Measurements from ENCODE around the gene ATP11A. TPM values are rescaled to one million over a fixed set of nuclear protein-coding genes. Genes with fewer than 3 reads are reported as not detected.

The ATP11A gene
- total RNA-seq, 4 donors from 2014 or later: 23.3 to 35.5 (median 31.1) TPM

- no peak for DNase-seq (ENCODE audit: low spot score in 2 of 2)
- TF ChIP-seq CTCF (IDR thresholded peaks at IDR 0.05) (no peak), POLR2A (IDR thresholded peaks at IDR 0.05) (no peak)
- WGBS, 2 donors: 96 to 98% methylated on average over 19 of the region's 19 CpGs
- intact Hi-C loops (cut with DNase I; ENCODE audit: low total_unique reads): no loop called here
- H3K4me3 ChIP-seq (ENCODE audit: low read depth, poor library complexity, severe bottlenecking): no peak overlapping the region
These were observed 72.8 kb downstream of the ATP11A start for GRCh38 chr13:112762690-112763080.

- H3K4me3 ChIP-seq (ENCODE audit: low read depth, poor library complexity, severe bottlenecking): no peak overlapping the region
- DNase-seq (ENCODE audit: low spot score in 2 of 2): no peak
- no peak for TF ChIP-seq CTCF (IDR thresholded peaks at IDR 0.05)
- TF ChIP-seq POLR2A (IDR thresholded peaks at IDR 0.05): no peak
- 92 to 97% methylated on average over 11 of the region's 11 CpGs for WGBS, 2 donors
- intact Hi-C loops (cut with DNase I; ENCODE audit: low total_unique reads): no loop called here
These were observed 74.2 kb downstream of the ATP11A start for GRCh38 chr13:112764028-112764427.

GRCh38 chr13:112764864-112765561 lies 75.2 kb downstream of the ATP11A start:
- no peak for DNase-seq (ENCODE audit: low spot score in 2 of 2)
- TF ChIP-seq CTCF (IDR thresholded peaks at IDR 0.05) (no peak), POLR2A (IDR thresholded peaks at IDR 0.05) (no peak)
- 84 to 85% methylated on average over 23 of the region's 23 CpGs for WGBS, 2 donors
- intact Hi-C loops (cut with DNase I; ENCODE audit: low total_unique reads): no loop called here
- no peak overlapping the region for H3K4me3 ChIP-seq (ENCODE audit: low read depth, poor library complexity, severe bottlenecking)

GRCh38 chr13:112765731-112766130 lies 75.9 kb downstream of the ATP11A start:
- intact Hi-C loops (cut with DNase I; ENCODE audit: low total_unique reads): no loop called here
- DNase-seq (ENCODE audit: low spot score in 2 of 2): no peak
- WGBS, 2 donors: 94% methylated on average over 24 of the region's 24 CpGs
- H3K4me3 ChIP-seq (ENCODE audit: low read depth, poor library complexity, severe bottlenecking): no peak overlapping the region
- no peak for TF ChIP-seq CTCF (IDR thresholded peaks at IDR 0.05)
- no peak for TF ChIP-seq POLR2A (IDR thresholded peaks at IDR 0.05)

- TF ChIP-seq CTCF (IDR thresholded peaks at IDR 0.05) (no peak), POLR2A (IDR thresholded peaks at IDR 0.05) (no peak)
- WGBS, 2 donors: 95 to 96% methylated on average over 6 of the region's 6 CpGs
- no peak overlapping the region for H3K4me3 ChIP-seq (ENCODE audit: low read depth, poor library complexity, severe bottlenecking)
- no peak for DNase-seq (ENCODE audit: low spot score in 2 of 2)
- intact Hi-C loops (cut with DNase I; ENCODE audit: low total_unique reads): no loop called here
These were observed 76.5 kb downstream of the ATP11A start for GRCh38 chr13:112766336-112766735.
